ENCODE results near the gene BTBD2.

DNA sequence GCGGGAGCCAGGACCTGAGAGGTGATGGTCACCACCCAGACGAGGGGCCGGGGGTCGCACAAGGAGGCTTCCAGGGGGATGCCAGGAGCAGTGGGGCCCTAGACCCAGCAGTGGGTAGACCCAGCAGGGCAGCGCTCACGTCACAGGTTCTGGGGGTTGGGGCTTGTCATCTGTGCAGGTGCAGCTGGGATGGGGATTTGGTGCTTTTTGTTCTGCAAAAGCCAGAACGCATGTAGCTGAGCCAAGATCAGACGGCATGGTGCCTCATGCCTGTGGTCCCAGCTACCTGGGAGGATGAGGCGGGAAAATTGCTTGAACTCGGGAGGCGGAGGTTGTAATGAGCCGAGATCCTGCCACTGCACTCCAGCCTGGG is 59.4 kb downstream of the BTBD2 start:
- TF ChIP-seq, protein P1, sequence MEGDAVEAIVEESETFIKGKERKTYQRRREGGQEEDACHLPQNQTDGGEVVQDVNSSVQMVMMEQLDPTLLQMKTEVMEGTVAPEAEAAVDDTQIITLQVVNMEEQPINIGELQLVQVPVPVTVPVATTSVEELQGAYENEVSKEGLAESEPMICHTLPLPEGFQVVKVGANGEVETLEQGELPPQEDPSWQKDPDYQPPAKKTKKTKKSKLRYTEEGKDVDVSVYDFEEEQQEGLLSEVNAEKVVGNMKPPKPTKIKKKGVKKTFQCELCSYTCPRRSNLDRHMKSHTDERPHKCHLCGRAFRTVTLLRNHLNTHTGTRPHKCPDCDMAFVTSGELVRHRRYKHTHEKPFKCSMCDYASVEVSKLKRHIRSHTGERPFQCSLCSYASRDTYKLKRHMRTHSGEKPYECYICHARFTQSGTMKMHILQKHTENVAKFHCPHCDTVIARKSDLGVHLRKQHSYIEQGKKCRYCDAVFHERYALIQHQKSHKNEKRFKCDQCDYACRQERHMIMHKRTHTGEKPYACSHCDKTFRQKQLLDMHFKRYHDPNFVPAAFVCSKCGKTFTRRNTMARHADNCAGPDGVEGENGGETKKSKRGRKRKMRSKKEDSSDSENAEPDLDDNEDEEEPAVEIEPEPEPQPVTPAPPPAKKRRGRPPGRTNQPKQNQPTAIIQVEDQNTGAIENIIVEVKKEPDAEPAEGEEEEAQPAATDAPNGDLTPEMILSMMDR (IDR thresholded peaks at IDR 0.05): no peak
- TF ChIP-seq EZH2 (IDR thresholded peaks at IDR 0.05; ENCODE audit: borderline replicate concordance, insufficient read depth, low read depth, low read length, poor library complexity, severe bottlenecking): no peak

Data from B cell (primary cell).